UCSD-AML1 (cell line): ENCODE measurements around the gene HSP90B1.

Experiments used
- DNase-seq: peaks from one replicate; lab custom pipeline; 2025; ENCODE audit not compliant: unreplicated experiment; lab: John Stamatoyannopoulos, UW

The HSP90B1 gene

GRCh38 chr12:103930034-103930786 lies at the start of gene HSP90B1:
Gene HSP90B1, plus strand, starts transcription at chr12:103930410. Its CDS starts 106 bp downstream, at chr12:103930516.
- DNase-seq, result peak; percentile 99

GRCh38 chr12:103881261-103881660 lies 48.9 kb upstream of the HSP90B1 start:
- DNase-seq, result no peak

GRCh38 chr12:103882861-103883596 lies 47.2 kb upstream of the HSP90B1 start:
- DNase-seq, result no peak

- DNase-seq, result no peak
Measured at GRCh38 chr12:103883908-103884307, 46.3 kb upstream of the HSP90B1 start.

GRCh38 chr12:103884316-103884715 lies 45.9 kb upstream of the HSP90B1 start:
- peak; percentile 14 for DNase-seq

- DNase-seq, result no peak
Measured at GRCh38 chr12:103886195-103886797, 43.9 kb upstream of the HSP90B1 start.

- no peak for DNase-seq
Measured at GRCh38 chr12:103887738-103888137, 42.5 kb upstream of the HSP90B1 start.

- DNase-seq, result no peak
Measured at GRCh38 chr12:103897316-103897715, 32.9 kb upstream of the HSP90B1 start.

GRCh38 chr12:103901518-103902173 lies 28.6 kb upstream of the HSP90B1 start:
- no peak for DNase-seq

GRCh38 chr12:103903993-103904392 lies 26.2 kb upstream of the HSP90B1 start:
- DNase-seq, result no peak

- no peak for DNase-seq
Measured at GRCh38 chr12:103905730-103906349, 24.4 kb upstream of the HSP90B1 start.

GRCh38 chr12:103908246-103908541 lies 22.0 kb upstream of the HSP90B1 start:
- DNase-seq, result no peak

- DNase-seq, result no peak
Measured at GRCh38 chr12:103908877-103909276, 21.3 kb upstream of the HSP90B1 start.

GRCh38 chr12:103909811-103910210 lies 20.4 kb upstream of the HSP90B1 start:
- no peak for DNase-seq

GRCh38 chr12:103912069-103912468 lies 18.1 kb upstream of the HSP90B1 start:
- DNase-seq, result no peak

- no peak for DNase-seq
Measured at GRCh38 chr12:103913100-103913499, 17.1 kb upstream of the HSP90B1 start.

GRCh38 chr12:103915306-103915705 lies 14.9 kb upstream of the HSP90B1 start:
- DNase-seq, result no peak

- DNase-seq, result no peak
Measured at GRCh38 chr12:103917873-103918272, 12.3 kb upstream of the HSP90B1 start.

GRCh38 chr12:103924761-103925641 lies 5.2 kb upstream of the HSP90B1 start:
- no peak for DNase-seq

- DNase-seq, result peak; percentile 40
Measured at GRCh38 chr12:103928682-103929045, 1.5 kb upstream of the HSP90B1 start.
